HG03066 (cell line): ENCODE measurements around the gene PTPRK.
A peak's percentile ranks its signal among the peaks of the same experiment; 100 is the strongest.

Experiments used
- ATAC-seq: cut with Tn5 transposase; IDR thresholded peaks from one replicate; pipeline ENCODE4 v1.9.1; 2021; ENCODE audit warnings: low read depth; ENCODE audit not compliant: unreplicated experiment

PTPRK gene

DNA sequence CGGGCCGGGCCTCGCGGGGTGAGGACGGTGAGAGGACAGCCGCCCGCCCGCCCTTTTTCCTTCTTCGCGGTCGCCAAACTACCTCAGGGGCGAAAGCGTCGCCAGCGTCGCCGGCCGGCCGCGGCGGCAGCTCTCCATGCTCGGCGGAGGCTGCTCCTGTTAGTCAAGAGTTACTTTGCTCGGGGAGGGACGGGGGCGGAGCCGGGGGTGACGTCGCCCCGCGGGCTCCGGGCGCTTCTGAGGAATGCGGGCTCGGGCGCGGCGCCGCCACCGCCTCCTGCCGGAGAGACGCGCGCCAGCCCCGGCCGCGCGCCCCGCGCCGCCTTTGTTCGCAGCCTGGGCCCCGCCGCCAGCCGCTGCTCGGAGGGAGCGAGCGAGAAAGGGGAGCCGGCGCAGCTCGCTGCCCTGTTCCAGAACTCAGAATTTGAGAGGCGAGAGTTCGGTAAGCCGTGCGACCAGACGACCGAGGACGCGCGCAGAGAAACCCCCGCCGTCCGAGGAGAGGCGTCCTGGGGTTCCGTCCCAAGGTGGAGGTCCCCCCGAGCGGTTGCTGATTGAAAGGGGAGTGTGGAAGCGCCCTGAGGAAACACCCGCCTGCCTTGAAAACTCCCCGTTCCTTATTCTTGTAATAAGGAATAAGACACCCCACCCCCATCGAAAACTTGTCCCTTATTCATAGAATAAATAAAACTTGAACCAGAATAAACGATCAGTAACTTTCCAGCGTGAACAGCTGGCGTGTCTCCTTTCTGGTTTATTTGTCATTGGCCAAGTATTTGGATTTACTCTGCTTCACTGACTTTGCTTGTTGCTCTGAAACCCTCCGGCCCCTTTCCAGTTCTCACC lies at the start of gene PTPRK:
Gene PTPRK, minus strand, starts transcription at position 164 of the 846 bp plus-strand sequence. CDS start 241 bp downstream, outside the sequence.
- ATAC-seq: peak; percentile 84

GRCh38 chr6:128567029-128567428 lies 46.6 kb upstream of the PTPRK start:
- no peak for ATAC-seq

DNA sequence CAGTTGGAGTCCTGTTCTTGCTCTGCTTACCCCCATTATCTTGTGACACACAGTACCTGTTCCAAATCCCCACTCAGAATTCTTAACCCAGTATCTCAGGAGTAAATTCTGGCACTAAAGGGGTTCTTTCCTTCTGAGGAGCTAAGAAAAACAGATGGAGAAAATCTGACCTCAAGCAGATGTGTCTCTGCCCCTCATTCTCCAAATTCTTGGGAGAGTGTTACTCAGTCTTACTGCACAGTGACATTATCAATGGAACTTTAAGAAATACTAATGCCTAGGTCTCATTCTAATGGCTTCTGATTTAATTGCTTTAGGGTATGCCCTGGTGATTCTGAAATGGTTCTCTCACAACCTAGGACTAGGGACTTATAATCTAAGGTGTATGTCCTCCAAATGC lies 40.6 kb upstream of the PTPRK start:
- no peak for ATAC-seq

DNA sequence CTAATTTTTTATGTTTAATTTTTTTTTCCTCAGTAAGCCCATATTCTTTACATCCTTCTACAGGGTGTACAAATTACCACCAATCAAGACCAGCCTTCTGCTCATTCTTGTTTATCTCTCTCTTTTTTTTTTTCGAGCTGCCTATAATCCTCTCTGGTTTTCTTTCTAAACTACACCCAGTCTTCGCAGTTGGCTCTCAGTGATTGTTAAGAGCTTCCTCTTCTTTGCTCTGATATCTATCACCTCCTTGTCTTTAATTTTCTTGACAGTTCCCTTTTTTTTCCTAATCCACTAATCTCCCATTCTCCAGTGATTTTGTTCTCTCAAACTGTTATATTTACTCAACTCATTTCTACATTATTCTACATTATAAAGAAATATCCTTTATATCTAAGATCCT lies 38.5 kb upstream of the PTPRK start:
- ATAC-seq: no peak

- ATAC-seq: no peak
These were observed 37.6 kb upstream of the PTPRK start for GRCh38 chr6:128558021-128558420.

GRCh38 chr6:128557081-128557480 lies 36.7 kb upstream of the PTPRK start:
- no peak for ATAC-seq

- ATAC-seq: no peak
These were observed 33.9 kb upstream of the PTPRK start for GRCh38 chr6:128554302-128554701.

DNA sequence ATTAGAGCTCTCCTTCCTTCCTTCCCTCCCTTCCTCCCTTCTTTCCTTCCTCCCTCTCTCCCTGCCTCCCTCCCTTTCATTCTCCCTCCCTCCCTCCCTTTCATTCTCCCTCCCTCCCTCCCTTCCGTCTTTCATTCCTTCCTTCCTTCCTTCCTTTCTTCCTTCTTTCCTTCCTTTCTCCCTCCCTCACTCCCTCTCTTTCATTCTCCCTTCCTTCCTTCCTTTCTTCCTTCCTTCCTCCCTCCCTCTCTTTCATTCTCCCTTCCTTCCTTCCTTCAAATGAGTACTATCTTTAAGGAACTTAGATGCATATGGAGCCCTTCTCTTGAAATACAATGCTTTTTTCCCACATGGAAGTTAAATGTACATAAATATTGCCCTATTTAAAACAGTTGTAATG lies 20.9 kb upstream of the PTPRK start:
- no peak for ATAC-seq

- ATAC-seq: no peak
These were observed 18.4 kb upstream of the PTPRK start for GRCh38 chr6:128538763-128539162.

DNA sequence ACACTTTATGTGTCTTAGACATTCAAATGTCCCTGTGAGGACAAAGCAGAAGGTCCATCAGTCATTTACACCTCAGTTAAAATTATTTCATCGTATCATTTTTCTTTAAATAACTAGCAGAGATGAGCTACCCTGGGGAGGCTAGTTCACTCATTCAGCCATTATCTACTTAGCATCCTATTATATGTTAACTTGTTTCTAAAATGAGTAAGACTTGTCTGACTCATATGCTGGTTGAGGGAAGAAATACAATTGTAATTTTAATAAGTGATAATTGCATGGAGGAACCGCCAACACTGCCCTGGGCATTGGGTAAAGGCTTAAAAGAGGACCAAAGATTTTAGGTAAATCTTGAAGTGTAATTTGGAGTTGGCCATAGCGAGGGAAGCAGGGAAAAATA lies 12.4 kb upstream of the PTPRK start:
- ATAC-seq: no peak

GRCh38 chr6:128532136-128532535 lies 11.7 kb upstream of the PTPRK start:
- no peak for ATAC-seq

DNA sequence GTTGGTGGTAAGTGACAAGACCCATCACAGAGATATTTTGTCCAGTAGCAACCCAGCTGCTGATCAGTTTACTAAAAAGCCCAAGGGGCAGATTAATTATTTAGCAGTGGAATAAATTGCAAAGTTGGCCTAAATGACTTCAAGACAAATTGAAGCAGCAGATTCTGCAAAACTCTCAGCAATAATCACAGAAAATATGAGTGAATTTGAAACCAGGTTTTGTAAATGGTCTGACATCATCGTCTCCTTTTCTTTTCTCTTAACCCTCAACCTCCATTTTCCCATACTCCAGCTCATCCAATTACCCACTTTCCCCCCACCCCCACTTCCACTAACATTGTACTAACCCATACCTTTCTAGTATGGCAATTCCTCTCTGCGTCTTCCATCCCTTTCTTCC lies 11.3 kb upstream of the PTPRK start:
- no peak for ATAC-seq

- ATAC-seq: no peak
These were observed 7.8 kb upstream of the PTPRK start for GRCh38 chr6:128528241-128528640.

GRCh38 chr6:128527375-128527774 lies 7.0 kb upstream of the PTPRK start:
- ATAC-seq: no peak

GRCh38 chr6:128526152-128526914 lies 5.9 kb upstream of the PTPRK start:
- ATAC-seq: no peak

- ATAC-seq: no peak
These were observed 5.0 kb upstream of the PTPRK start for GRCh38 chr6:128525406-128525805.

GRCh38 chr6:128521282-128521632 lies 858 bp upstream of the PTPRK start:
- no peak for ATAC-seq

GRCh38 chr6:128519931-128520435 lies 416 bp downstream of the PTPRK start:
- ATAC-seq: peak; percentile 20

DNA sequence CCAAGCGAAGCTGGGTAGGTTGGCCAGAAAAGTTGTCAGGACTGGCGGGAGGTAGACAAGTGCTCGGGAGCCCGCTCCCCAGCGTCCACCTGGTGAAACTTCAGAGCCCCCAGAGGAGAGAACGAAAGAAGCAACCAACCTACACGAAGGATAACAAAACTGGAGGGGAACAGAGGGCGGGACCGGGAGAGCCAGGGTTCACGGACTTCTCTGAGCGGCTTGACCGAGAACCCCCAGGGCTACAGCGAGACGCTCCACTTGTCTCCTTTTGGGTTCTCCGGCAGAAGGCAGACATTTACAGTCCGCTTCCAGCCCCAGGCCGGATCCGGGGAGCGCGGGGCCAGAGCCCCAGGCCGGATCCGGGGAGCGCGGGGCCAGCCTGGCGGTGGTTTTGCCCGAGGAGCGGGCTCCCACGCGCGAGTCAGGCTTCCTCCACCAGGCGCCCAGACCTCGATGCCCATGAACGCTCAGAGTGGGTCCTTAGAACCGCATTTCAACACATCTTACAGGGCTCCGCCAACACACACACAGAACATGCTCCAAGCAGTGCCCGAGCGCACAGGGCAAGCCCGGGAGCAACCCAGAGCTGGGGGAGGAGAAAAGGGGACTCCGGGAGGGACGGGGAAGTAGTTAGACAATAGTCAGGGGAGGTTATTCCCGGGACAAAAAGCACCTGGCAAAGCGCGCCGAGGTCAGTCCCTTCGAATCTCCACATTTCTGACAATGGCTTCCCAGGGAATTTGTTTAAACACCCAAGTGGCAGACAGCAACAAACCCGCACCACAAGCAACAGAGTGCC lies 1.1 kb downstream of the PTPRK start:
- ATAC-seq: no peak

DNA sequence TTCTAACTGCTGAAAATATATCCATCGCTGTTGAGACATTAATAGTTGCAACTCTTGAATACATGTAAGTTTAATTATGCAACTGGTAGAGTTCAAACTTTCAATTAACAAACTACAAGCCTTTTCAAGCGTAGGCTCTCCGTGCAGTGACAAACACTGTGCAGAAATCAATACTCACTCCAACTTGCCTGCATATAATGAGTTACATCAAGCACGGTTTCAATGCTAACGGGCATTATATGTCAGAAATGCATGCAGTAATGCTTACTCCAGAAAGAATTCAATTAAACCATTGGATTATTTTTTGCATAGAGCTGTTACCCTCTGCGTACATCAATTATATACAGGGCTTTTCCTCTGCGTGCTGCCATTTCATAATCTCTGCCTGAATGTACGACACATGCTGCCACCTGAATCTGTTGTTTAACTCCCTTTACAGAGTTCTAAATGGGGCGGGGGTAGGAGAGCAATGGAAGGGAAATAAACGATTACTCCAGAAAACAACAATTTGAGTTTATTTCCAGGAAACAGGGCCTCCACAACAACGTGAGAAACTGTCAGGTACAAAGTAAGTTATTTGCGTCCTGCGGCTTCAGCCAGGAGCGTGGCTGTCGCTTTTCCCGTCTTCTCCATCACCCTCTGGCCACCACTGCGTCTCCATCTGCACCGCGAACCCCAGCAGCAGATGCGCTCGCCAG lies 1.8 kb downstream of the PTPRK start:
- no peak for ATAC-seq
